ENCODE measurements around the gene CFAP70.

- TF ChIP-seq ZNF274 (IDR thresholded peaks at IDR 0.05; ENCODE audit: low read depth, low read length) (no peak), FOSL1 (IDR thresholded peaks at IDR 0.05; ENCODE audit: low read depth) (no peak; the same call in 1 of the 2 replicates), EZH2 (IDR thresholded peaks at IDR 0.05) (no peak), EGR1 (IDR thresholded peaks at IDR 0.05; ENCODE audit: low read depth) (0 out of 2 replicates have a peak, but pooled peaks have one; percentile 6), SIN3A (IDR thresholded peaks at IDR 0.05; ENCODE audit: low read depth) (no peak), CTCF (IDR thresholded peaks at IDR 0.05 in 2 of 3, conservative IDR thresholded peaks at IDR 0.05 in 1 of 3; ENCODE audit: borderline replicate concordance in 1 of 3, insufficient read depth in 1 of 3, low read depth in 2 of 3, low read length in 2 of 3) (peak in 2 of 3 experiments; percentile 3 to 18; a peak in 1 of 6 replicates), POLR2A (IDR thresholded peaks at IDR 0.05; ENCODE audit: borderline replicate concordance, extremely low read depth, insufficient read depth, insufficient read length) (no peak), TCF7L2 (IDR thresholded peaks at IDR 0.05; ENCODE audit: borderline replicate concordance, extremely low read depth, insufficient read depth, insufficient read length) (no peak), YY1 (IDR thresholded peaks at IDR 0.05; ENCODE audit: extremely low read depth, insufficient replicate concordance, low read depth, low read length) (no peak), POLR2AphosphoS5 (IDR thresholded peaks at IDR 0.05; ENCODE audit: low read depth, low read length) (no peak), EZH2phosphoT487 (IDR thresholded peaks at IDR 0.05; ENCODE audit: borderline replicate concordance) (no peak), SP1 (IDR thresholded peaks at IDR 0.05; ENCODE audit: low read depth) (no peak), CEBPB (IDR thresholded peaks at IDR 0.05; ENCODE audit: low read depth) (no peak)
- TF ChIP-seq, protein P1, sequence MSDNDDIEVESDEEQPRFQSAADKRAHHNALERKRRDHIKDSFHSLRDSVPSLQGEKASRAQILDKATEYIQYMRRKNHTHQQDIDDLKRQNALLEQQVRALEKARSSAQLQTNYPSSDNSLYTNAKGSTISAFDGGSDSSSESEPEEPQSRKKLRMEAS (IDR thresholded peaks at IDR 0.05) = no peak
Observed at GRCh38 chr10:73253225-73253555, 105.5 kb downstream of the CFAP70 start.
